Motor neuron (in vitro differentiated cells): ENCODE measurements around the gene SLC9A7. TPM values are rescaled to one million over a fixed set of nuclear protein-coding genes. Genes with fewer than 3 reads are reported as not detected.
"Not testable (repeated sequence)": the region's sequence is repeated elsewhere in the genome, so short reads cannot be mapped to it uniquely, and the experiment has no call there.

Source experiments
- ATAC-seq, 8 experiments: fragments of 200-7000 bp; cut with Tn5 transposase; replicated peaks in 6 of 8; 2 replicates each; pipeline ENCODE4 v1.8.0; 2021; ENCODE audit warnings: mild to moderate bottlenecking in 8 of 8, moderate library complexity in 8 of 8
- H3K27ac ChIP-seq, 2 donors: fragments of 250-450 bp; sonication (Bioruptor Pico); 2 replicates each; pipeline ENCODE4 v1.9.0; 2021; ENCODE audit warnings: antibody characterized with exemption in 2 of 2, mild to moderate bottlenecking in 2 of 2, moderate library complexity in 1 of 2
- H3K4me1 ChIP-seq, 2 donors: fragments of 250-450 bp; sonication (Bioruptor Pico); replicated peaks in 1 of 2; 2 replicates each; pipeline ENCODE4 v1.6.1; 2021; ENCODE audit warnings: antibody characterized with exemption in 2 of 2, mild to moderate bottlenecking in 2 of 2, moderate library complexity in 1 of 2
- H3K4me3 ChIP-seq, 5 donors: fragments of 250-450 bp; sonication (Bioruptor Pico); 2 replicates each; pipeline ENCODE4 v1.9.0; 2021; ENCODE audit warnings: antibody characterized with exemption in 5 of 5, mild to moderate bottlenecking in 5 of 5, moderate library complexity in 4 of 5
- WGBS, 10 experiments: fragments of 450-650 bp; shearing (Covaris generic); methylation state at CpG; one replicate each; pipeline ENCODE4 v1.0.0; 2022; 5-methylcytosine and 5-hydroxymethylcytosine counted together
- in situ Hi-C, 9 experiments: fragments of 400-800 bp; cut with MboI; loops; one replicate each; pipeline ENCODE4 v1.15.0; 2021; ENCODE audit warnings: low sequenced_read_pairs in 9 of 9, low pct_unique_long_range_greater_than_20kb in 2 of 9; ENCODE audit not compliant: unreplicated experiment in 9 of 9
- total RNA-seq, 8 experiments: library from RNA; unstranded; fragments of 300-600 nt; gene quantifications; 2 replicates each; pipeline versions ENCODE4 v1.2.3 to v1.2.4, GENCODE V29; 2022

SLC9A7 gene
- total RNA-seq, 8 experiments from 2014 or later = 2.1 to 19.9 (median 8.7) TPM

GRCh38 chrX:46737462-46737861 lies 21.5 kb downstream of the SLC9A7 start:
- no peak overlapping the region for H3K4me3 ChIP-seq
- no peak overlapping the region for H3K27ac ChIP-seq
- 20% methylated on average over 2 of the region's 2 CpGs; no CpG with 5 or more reads in 9 of the 10 experiments for WGBS, 10 experiments
- ATAC-seq = no peak
- in situ Hi-C loops = no loop called here
- no peaks in the 10 kb centered on the region for H3K4me1 ChIP-seq

- Histone ChIP-seq H3K4me1 (no peaks in the 10 kb centered on the region), H3K4me3 (no peak overlapping the region), H3K27ac (no peak overlapping the region)
- no peak for ATAC-seq
- in situ Hi-C loops = no loop called here
These were observed 21.9 kb downstream of the SLC9A7 start for GRCh38 chrX:46737041-46737440.

- H3K4me3 ChIP-seq = no peak overlapping the region
- no peak for ATAC-seq
- WGBS, 10 experiments = 21 to 100% (median 68%) methylated on average over 1 to 2 of the region's 2 CpGs; no CpG with 5 or more reads in 1 of the 10 experiments
- in situ Hi-C loops = no loop called here
- no peaks in the 10 kb centered on the region for H3K4me1 ChIP-seq
- H3K27ac ChIP-seq = no peak overlapping the region
These were observed 23.3 kb downstream of the SLC9A7 start for GRCh38 chrX:46735622-46736021.

- H3K4me1 ChIP-seq = no peaks in the 10 kb centered on the region
- in situ Hi-C loops = no loop called here
- no peak for ATAC-seq
- H3K4me3 ChIP-seq = no peak overlapping the region
- WGBS, 10 experiments = 0 to 80% (median 34%) methylated on average over 1 of the region's 1 CpG; no CpG with 5 or more reads in 6 of the 10 experiments
- H3K27ac ChIP-seq = no peak overlapping the region
These were observed 25.7 kb downstream of the SLC9A7 start for GRCh38 chrX:46733226-46733625.

- H3K27ac ChIP-seq = no peak overlapping the region
- ATAC-seq = no peak
- H3K4me3 ChIP-seq = no peak overlapping the region
- in situ Hi-C loops = no loop called here
- no peaks in the 10 kb centered on the region for H3K4me1 ChIP-seq
- 60 to 100% (median 71%) methylated on average over 1 of the region's 1 CpG; no CpG with 5 or more reads in 5 of the 10 experiments for WGBS, 10 experiments
These were observed 28.2 kb downstream of the SLC9A7 start for GRCh38 chrX:46730765-46731164.

- H3K27ac ChIP-seq = no peak overlapping the region
- no peaks in the 10 kb centered on the region for H3K4me1 ChIP-seq
- ATAC-seq = no peak
- WGBS, 10 experiments = 76 to 83% methylated on average over 2 to 5 of the region's 5 CpGs; no CpG with 5 or more reads in 8 of the 10 experiments
- no peak overlapping the region for H3K4me3 ChIP-seq
- in situ Hi-C loops = no loop called here
These were observed 31.5 kb downstream of the SLC9A7 start for GRCh38 chrX:46727441-46727840.

- H3K4me1 ChIP-seq, in situ Hi-C loops, H3K27ac ChIP-seq, H3K4me3 ChIP-seq, ATAC-seq: not testable (repeated sequence)
- 47% methylated on average over 2 of the region's 3 CpGs; no CpG with 5 or more reads in 9 of the 10 experiments for WGBS, 10 experiments
These were observed 35.4 kb downstream of the SLC9A7 start for GRCh38 chrX:46723569-46723927.

- WGBS, 10 experiments = 14 to 85% (median 59%) methylated on average over 1 to 7 of the region's 7 CpGs; no CpG with 5 or more reads in 3 of the 10 experiments
- peak in 1 of 8 experiments; percentile 25 for ATAC-seq
These were observed 36.0 kb downstream of the SLC9A7 start for GRCh38 chrX:46722742-46723568.

GRCh38 chrX:46716796-46717195 lies 42.1 kb downstream of the SLC9A7 start:
- Histone ChIP-seq H3K4me1 (no peaks in the 10 kb centered on the region), H3K4me3 (no peak overlapping the region), H3K27ac (no peak overlapping the region)
- ATAC-seq = no peak
- 53 to 100% (median 90%) methylated on average over 1 to 3 of the region's 3 CpGs; no CpG with 5 or more reads in 6 of the 10 experiments for WGBS, 10 experiments
- in situ Hi-C loops = no loop called here

More at GRCh38 chrX:46722742-46723568, 36.0 kb downstream of the SLC9A7 start:
- in situ Hi-C loops = no loop called here
- Histone ChIP-seq H3K4me3 (no peak overlapping the region), H3K27ac (no peak overlapping the region), H3K4me1 (no peaks in the 10 kb centered on the region)

- WGBS, 10 experiments = 100% methylated on average over 1 of the region's 1 CpG; no CpG with 5 or more reads in 9 of the 10 experiments
- in situ Hi-C loops = no loop called here
These were observed 42.9 kb downstream of the SLC9A7 start for GRCh38 chrX:46715997-46716396.

GRCh38 chrX:46715530-46715929 lies 43.4 kb downstream of the SLC9A7 start:
- no peak for ATAC-seq
- Histone ChIP-seq H3K4me1 (peaks cover 0 to 2% of the 10 kb centered on the region in 2 donors), H3K27ac (no peak overlapping the region), H3K4me3 (no peak overlapping the region)
- in situ Hi-C loops = no loop called here
- WGBS, 10 experiments = 50 to 100% (median 92%) methylated on average over 1 to 3 of the region's 5 CpGs; no CpG with 5 or more reads in 3 of the 10 experiments

More at GRCh38 chrX:46715997-46716396, 42.9 kb downstream of the SLC9A7 start:
- ATAC-seq = no peak
- H3K27ac ChIP-seq = no peak overlapping the region
- peaks cover 0 to under 1% of the 10 kb centered on the region in 2 donors for H3K4me1 ChIP-seq
- H3K4me3 ChIP-seq = no peak overlapping the region

GRCh38 chrX:46713672-46714490 lies 45.0 kb downstream of the SLC9A7 start:
- in situ Hi-C loops = no loop called here
- no peak overlapping the region for H3K27ac ChIP-seq
- no peak for ATAC-seq
- 0 to 100% (median 20%) methylated on average over 1 to 4 of the region's 5 CpGs; no CpG with 5 or more reads in 3 of the 10 experiments for WGBS, 10 experiments
- H3K4me1 ChIP-seq = peaks cover 0 to 2% of the 10 kb centered on the region in 2 donors
- H3K4me3 ChIP-seq = no peak overlapping the region

GRCh38 chrX:46712764-46713163 lies 46.2 kb downstream of the SLC9A7 start:
- H3K27ac ChIP-seq = no peak overlapping the region
- peaks cover 0 to 2% of the 10 kb centered on the region in 2 donors for H3K4me1 ChIP-seq
- 17 to 100% (median 86%) methylated on average over 1 of the region's 1 CpG; no CpG with 5 or more reads in 7 of the 10 experiments for WGBS, 10 experiments
- ATAC-seq = no peak
- in situ Hi-C loops = no loop called here
- no peak overlapping the region for H3K4me3 ChIP-seq
